Measurements from ENCODE around the gene IFI6.

The IFI6 gene

DNA sequence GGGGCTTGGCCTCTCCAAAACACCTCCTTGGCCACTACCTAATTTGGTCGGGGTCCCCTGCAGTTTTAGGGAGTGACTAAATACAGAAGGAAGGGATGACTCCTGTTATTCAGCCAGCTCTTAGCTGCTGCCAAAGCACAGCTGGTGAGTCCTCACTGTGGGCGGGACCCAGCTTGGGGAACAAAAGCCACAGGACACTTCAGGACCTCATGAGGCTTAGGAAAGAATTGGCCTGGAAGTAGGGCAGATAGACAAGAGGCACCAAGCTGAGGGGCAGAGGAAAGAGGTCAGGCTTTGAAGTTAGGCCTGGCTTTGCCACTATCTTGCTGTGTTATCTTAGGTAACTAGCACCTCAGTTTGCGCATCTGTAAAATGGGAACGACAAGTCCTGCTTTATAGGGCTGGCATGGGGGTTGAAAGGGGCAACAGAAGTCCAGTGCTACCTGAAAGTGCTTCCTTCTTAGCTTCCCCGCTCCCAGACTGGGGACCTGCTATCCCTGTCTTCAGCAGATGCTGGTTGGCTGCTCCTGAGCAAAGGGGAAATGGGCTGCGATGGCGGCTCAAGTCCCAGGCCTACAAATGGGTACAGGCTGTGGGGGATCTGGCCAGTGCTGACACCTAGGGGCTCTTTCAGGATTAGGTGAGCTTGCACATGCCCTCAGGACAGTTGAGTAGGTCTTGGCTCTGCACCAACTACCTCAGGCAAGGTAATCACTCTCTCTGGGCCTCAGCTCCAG, 15.7 kb downstream of the IFI6 start:
- TF ChIP-seq, protein P1, sequence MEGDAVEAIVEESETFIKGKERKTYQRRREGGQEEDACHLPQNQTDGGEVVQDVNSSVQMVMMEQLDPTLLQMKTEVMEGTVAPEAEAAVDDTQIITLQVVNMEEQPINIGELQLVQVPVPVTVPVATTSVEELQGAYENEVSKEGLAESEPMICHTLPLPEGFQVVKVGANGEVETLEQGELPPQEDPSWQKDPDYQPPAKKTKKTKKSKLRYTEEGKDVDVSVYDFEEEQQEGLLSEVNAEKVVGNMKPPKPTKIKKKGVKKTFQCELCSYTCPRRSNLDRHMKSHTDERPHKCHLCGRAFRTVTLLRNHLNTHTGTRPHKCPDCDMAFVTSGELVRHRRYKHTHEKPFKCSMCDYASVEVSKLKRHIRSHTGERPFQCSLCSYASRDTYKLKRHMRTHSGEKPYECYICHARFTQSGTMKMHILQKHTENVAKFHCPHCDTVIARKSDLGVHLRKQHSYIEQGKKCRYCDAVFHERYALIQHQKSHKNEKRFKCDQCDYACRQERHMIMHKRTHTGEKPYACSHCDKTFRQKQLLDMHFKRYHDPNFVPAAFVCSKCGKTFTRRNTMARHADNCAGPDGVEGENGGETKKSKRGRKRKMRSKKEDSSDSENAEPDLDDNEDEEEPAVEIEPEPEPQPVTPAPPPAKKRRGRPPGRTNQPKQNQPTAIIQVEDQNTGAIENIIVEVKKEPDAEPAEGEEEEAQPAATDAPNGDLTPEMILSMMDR (IDR thresholded peaks at IDR 0.05; ENCODE audit: low read length, missing control alignments) = no peak
- DNase-seq (ENCODE audit: low read depth) = peak; percentile 75
- H3K4me3 ChIP-seq (replicated peaks; ENCODE audit: low read depth, low read length) = no peak overlapping the region

DNA sequence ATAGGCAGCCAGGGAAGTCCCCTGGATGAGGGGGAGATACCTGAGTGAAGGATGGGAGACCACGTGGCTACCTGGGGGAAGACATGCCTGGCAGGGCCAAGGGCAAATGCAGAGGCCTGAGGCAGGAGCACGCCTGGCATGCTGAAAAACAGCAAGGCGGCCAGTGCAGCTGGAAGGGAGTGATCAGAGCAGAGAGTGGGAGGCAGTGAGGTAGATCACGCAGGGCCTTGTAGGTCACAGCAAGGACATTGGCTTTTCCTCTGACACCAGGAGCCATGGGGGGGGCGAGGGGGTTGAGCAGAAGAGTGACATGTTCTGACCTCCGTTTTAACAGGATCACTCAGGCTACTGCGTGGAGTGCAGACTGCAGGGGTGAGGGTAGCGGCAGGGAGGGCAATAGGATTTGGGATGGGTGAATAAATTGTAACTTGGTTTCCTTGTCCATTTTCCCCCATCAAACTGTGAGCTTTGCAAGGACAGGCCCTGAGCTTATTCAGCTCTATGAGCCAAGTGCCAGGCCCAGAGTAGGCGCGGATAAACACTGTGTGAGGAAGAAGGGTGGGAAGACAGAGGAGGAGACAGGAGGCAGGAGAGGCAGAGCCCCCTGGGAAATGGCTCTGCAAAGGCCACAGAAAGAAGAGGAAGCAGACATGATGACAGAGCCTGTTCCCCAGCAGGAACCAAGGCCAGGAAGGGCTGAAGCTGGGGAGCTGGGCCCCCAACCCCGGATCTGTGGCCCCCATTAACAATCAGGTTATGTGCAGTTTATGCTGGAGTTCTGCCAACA, 16.6 kb downstream of the IFI6 start:
- no peak for DNase-seq (ENCODE audit: low read depth)
- TF ChIP-seq, protein P1 (IDR thresholded peaks at IDR 0.05; ENCODE audit: low read length, missing control alignments) = no peak
- H3K4me3 ChIP-seq (replicated peaks; ENCODE audit: low read depth, low read length) = no peak overlapping the region

DNA sequence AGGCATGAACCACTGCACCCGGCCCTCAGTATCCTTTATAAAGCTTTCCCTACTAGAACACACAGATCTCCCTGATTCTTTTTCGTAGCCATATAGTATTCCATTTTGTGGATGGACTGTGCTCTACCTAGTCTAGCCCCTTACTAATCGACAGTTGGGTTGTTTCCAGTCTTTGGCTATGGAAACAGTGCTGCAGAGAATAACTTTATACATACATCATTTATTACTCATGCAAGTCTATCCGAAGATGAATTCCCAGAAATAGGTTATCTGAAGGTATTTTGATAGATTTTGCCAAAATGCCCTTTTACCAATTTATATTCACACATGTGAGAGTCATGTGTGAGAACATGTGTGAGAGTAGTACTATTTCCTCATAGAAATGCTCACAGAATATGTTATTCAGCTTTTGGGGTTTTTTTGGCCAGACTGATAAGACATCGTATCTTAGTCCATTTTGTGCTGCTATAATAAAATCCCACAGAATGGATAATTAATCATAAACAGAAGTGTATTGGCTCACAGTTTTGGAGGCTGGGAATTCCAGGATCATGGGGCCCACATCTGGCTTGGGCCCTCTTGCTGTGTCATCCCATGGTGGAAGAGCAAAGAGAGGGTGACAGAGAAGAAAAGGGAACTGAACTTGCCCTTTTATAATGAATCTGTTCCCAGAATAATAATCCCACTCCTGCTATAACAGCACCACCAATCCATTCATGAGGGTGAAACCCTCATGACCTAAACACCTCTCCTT, 19.7 kb downstream of the IFI6 start:
- TF ChIP-seq, protein P1 (IDR thresholded peaks at IDR 0.05; ENCODE audit: low read length, missing control alignments) = no peak
- no peak overlapping the region for H3K4me3 ChIP-seq (replicated peaks; ENCODE audit: low read depth, low read length)
- DNase-seq (ENCODE audit: low read depth) = no peak

DNA sequence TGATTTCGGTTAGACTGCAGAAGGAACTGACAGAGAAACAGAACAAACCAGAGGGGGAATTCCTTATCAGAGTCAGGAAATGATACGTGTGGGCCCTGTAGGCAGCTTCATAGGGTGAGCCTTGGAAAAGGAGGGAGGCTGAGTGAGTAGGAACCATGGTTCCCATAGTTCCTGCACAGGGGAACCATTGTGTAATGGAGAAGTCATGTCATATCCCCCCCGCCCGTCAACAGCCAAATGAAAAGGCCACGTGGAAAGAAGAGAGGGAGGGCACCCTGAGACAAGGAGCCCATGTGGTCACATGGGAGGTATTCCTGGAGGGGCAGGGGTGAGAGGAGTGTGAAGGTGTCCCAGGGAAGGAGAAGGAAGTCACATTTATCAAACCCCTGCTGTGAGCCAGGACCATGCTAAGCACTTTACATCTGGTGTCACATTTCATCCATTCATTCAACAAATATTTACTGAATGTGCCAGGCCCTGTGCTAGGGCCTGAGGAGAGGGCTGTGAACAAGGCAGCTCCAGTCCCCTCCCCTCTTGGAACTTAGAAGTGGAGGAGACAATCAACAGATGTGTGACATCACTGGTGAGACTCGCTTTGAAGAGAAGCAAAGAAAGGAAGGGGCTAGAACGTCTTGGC, 21.3 kb downstream of the IFI6 start:
- DNase-seq (ENCODE audit: low read depth) = peak; percentile 83
- TF ChIP-seq, protein P1 (IDR thresholded peaks at IDR 0.05; ENCODE audit: low read length, missing control alignments) = no peak
- H3K4me3 ChIP-seq (replicated peaks; ENCODE audit: low read depth, low read length) = no peak overlapping the region

DNA sequence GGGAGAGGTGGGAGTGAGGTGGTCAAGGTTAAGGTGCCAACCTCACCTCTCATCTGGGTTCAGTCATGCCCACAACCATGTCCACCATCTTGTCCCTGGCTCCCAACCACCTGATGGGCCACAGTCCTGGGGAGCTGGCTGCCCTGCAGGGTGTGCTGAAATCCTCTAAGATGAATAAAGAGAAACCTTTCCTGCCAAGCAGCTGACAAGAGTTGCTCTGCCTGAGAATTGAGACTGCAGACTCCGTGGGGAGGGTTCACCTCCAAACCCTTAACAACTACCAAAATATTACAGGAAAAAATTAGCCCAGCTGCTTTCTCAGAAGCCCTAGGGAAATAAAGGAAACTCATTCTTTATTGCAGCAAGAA, 21.8 kb downstream of the IFI6 start:
- TF ChIP-seq, protein P1 (IDR thresholded peaks at IDR 0.05; ENCODE audit: low read length, missing control alignments) = no peak
- no peak for DNase-seq (ENCODE audit: low read depth)
- H3K4me3 ChIP-seq (replicated peaks; ENCODE audit: low read depth, low read length) = no peak overlapping the region

DNA sequence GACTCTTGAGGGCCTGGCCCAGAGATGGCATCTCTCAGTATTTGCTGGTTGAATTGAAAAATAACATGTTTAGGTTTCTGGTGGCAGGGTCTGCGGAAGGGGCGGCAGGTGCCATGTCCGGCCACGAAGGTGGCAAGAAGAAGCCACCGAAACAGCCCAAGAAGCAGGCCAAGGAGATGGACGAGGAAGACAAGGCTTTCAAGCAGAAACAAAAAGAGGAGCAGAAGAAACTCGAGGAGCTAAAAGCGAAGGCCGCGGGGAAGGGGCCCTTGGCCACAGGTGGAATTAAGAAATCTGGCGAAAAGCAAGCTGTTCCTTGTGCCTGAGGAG, 22.7 kb downstream of the IFI6 start:
- TF ChIP-seq, protein P1 (IDR thresholded peaks at IDR 0.05; ENCODE audit: low read length, missing control alignments) = no peak
- no peak overlapping the region for H3K4me3 ChIP-seq (replicated peaks; ENCODE audit: low read depth, low read length)
- no peak for DNase-seq (ENCODE audit: low read depth)

Data from fibroblast of pulmonary artery (primary cell).